Fibroblast of lung (primary cell): ENCODE data around the gene GTF3C1. TPM values are rescaled to one million over a fixed set of nuclear protein-coding genes. Genes with fewer than 3 reads are reported as not detected.

ENCODE experiments used
- DNase-seq, 2 donors: peaks; one replicate each; pipeline versions ENCODE4 v3.0.0 to v3.0.0-alpha.2; 2010; ENCODE audit warnings: low read depth in 2 of 2
- H2AFZ ChIP-seq: 2 replicates; pipeline ENCODE4 v1.5.1; 2012; ENCODE audit warnings: low read length, control low read depth, inconsistent platforms
- H3K27ac ChIP-seq: 2 replicates; pipeline ENCODE4 v1.5.1; 2011; ENCODE audit warnings: low read length, control low read depth; ENCODE audit not compliant: insufficient read depth
- H3K27me3 ChIP-seq: 2 replicates; pipeline ENCODE4 v1.5.1; 2011; ENCODE audit warnings: mild to moderate bottlenecking, low read length; ENCODE audit not compliant: control insufficient read depth, insufficient read depth
- H3K36me3 ChIP-seq: 2 replicates; pipeline ENCODE4 v1.5.1; 2011; ENCODE audit warnings: low read length; ENCODE audit not compliant: control insufficient read depth, insufficient read depth
- H3K4me1 ChIP-seq: 2 replicates; pipeline ENCODE4 v1.5.1; 2011; ENCODE audit warnings: low read length; ENCODE audit not compliant: control insufficient read depth, insufficient read depth; ENCODE audit errors: extremely low read depth
- H3K4me2 ChIP-seq: 2 replicates; pipeline ENCODE4 v1.5.1; 2011; ENCODE audit warnings: low read length, control low read depth; ENCODE audit not compliant: insufficient read depth; ENCODE audit errors: extremely low read depth
- H3K4me3 ChIP-seq, 4 experiments: fragments of 200-600 bp in 1 of 4; sonication (generic) in 1 of 4; replicated peaks in 1 of 4; 2 replicates each; pipeline ENCODE4 v1.5.1; 2011 to 2016; ENCODE audit warnings: low read length in 4 of 4, low read depth in 3 of 4, mild to moderate bottlenecking in 3 of 4, control low read depth in 2 of 4, inconsistent platforms in 1 of 4, mixed read lengths in 1 of 4; ENCODE audit not compliant: insufficient read depth in 1 of 4; ENCODE audit errors: control extremely low read depth in 1 of 4
- H3K79me2 ChIP-seq: 2 replicates; pipeline ENCODE4 v1.5.1; 2012; ENCODE audit warnings: mild to moderate bottlenecking, low read length, inconsistent platforms; ENCODE audit not compliant: control insufficient read depth, insufficient read depth
- H3K9ac ChIP-seq: 2 replicates; pipeline ENCODE4 v1.5.1; 2011; ENCODE audit warnings: mild to moderate bottlenecking, low read length, control low read depth; ENCODE audit not compliant: insufficient read depth
- H3K9me3 ChIP-seq: 2 replicates; pipeline ENCODE4 v1.5.1; 2012; ENCODE audit warnings: low read depth, low read length; ENCODE audit not compliant: control insufficient read depth, insufficient read depth
- H4K20me1 ChIP-seq: 2 replicates; pipeline ENCODE4 v1.5.1; 2011; ENCODE audit warnings: low read length; ENCODE audit not compliant: control insufficient read depth, insufficient read depth; ENCODE audit errors: extremely low read depth
- CTCF ChIP-seq, 2 donors: IDR thresholded peaks in 1 of 2; conservative IDR thresholded peaks in 1 of 2; 1 replicate in 1 of 2; 2 replicates in 1 of 2; pipeline ENCODE4 v1.5.1; 2011 to 2012; ENCODE audit warnings: low read length in 2 of 2, control low read depth in 1 of 2, inconsistent platforms in 1 of 2, low read depth in 1 of 2, mild to moderate bottlenecking in 1 of 2
- EZH2 ChIP-seq: IDR thresholded peaks from 2 replicates; pipeline ENCODE4 v1.5.1; 2012; ENCODE audit warnings: low read length, control low read depth, mild to moderate bottlenecking; ENCODE audit errors: missing control alignments
- polyA plus RNA-seq, 2 donors: library from polyadenylated mRNA; depleted of rRNA in 1 of 2; stranded (reverse) in 1 of 2; unstranded in 1 of 2; fragments of >200 nt; gene quantifications; 2 replicates each; pipeline ENCODE4 v1.2.1, GENCODE V29; 2011 to 2012; ENCODE audit warnings: missing spikeins in 1 of 2
- total RNA-seq: library from RNA; depleted of rRNA; stranded (reverse); fragments of >200 nt; gene quantifications from 2 replicates; pipeline ENCODE4 v1.2.1, GENCODE V29; 2014

GTF3C1 gene
- total and polyA plus RNA-seq, 2 donors (not counting 1 experiment from before 2014, with no cell fraction given): 20.1 to 75.3 TPM

GRCh38 chr16:27582883-27583282 lies 33.2 kb upstream of the GTF3C1 start:
- Histone ChIP-seq H3K27ac (no peak overlapping the region), H3K4me2 (no peak overlapping the region), H3K36me3 (no peaks in the 10 kb centered on the region), H2AFZ (no peak overlapping the region), H3K79me2 (no peaks in the 10 kb centered on the region), H3K4me1 (peaks cover 6% of the 10 kb centered on the region), H3K4me3 (no peak overlapping the region), H3K9me3 (no peaks in the 10 kb centered on the region), H4K20me1 (no peaks in the 10 kb centered on the region), H3K9ac (no peak overlapping the region), H3K27me3 (no peaks in the 10 kb centered on the region)
- DNase-seq: no peak
- TF ChIP-seq CTCF (conservative IDR thresholded peaks at IDR 0.05 in 1 of 2, IDR thresholded peaks at IDR 0.05 in 1 of 2; ENCODE audit: low read depth in 1 of 2, low read length in 2 of 2) (no peak), EZH2 (no peak)

- H4K20me1 ChIP-seq: no peaks in the 10 kb centered on the region
- H3K4me3 ChIP-seq: no peak overlapping the region
- H3K27me3 ChIP-seq: no peaks in the 10 kb centered on the region
- no peaks in the 10 kb centered on the region for H3K79me2 ChIP-seq
- no peak overlapping the region for H2AFZ ChIP-seq
- H3K4me1 ChIP-seq: peaks cover 6% of the 10 kb centered on the region
- H3K4me2 ChIP-seq: peak overlapping the region; percentile 34
- H3K9ac ChIP-seq: no peak overlapping the region
- peak; percentile 12 to 42 for DNase-seq
- TF ChIP-seq EZH2: no peak
- TF ChIP-seq CTCF (conservative IDR thresholded peaks at IDR 0.05 in 1 of 2, IDR thresholded peaks at IDR 0.05 in 1 of 2; ENCODE audit: low read depth in 1 of 2, low read length in 2 of 2): no peak
- peak overlapping the region; percentile 27 for H3K27ac ChIP-seq
- no peaks in the 10 kb centered on the region for H3K9me3 ChIP-seq
- H3K36me3 ChIP-seq: no peaks in the 10 kb centered on the region
Measured at GRCh38 chr16:27579087-27579980, 29.6 kb upstream of the GTF3C1 start.

- Histone ChIP-seq H3K36me3 (no peaks in the 10 kb centered on the region), H3K4me1 (peaks cover 6% of the 10 kb centered on the region), H3K4me3 (no peak overlapping the region), H3K27me3 (no peaks in the 10 kb centered on the region), H3K4me2 (no peak overlapping the region), H4K20me1 (no peaks in the 10 kb centered on the region), H2AFZ (no peak overlapping the region), H3K9me3 (no peaks in the 10 kb centered on the region), H3K27ac (no peak overlapping the region), H3K79me2 (no peaks in the 10 kb centered on the region), H3K9ac (no peak overlapping the region)
- no peak for TF ChIP-seq EZH2
- no peak for TF ChIP-seq CTCF (conservative IDR thresholded peaks at IDR 0.05 in 1 of 2, IDR thresholded peaks at IDR 0.05 in 1 of 2; ENCODE audit: low read depth in 1 of 2, low read length in 2 of 2)
- DNase-seq: no peak
Measured at GRCh38 chr16:27576729-27577128, 27.0 kb upstream of the GTF3C1 start.
